Prostate gland (tissue), 2 donors: ENCODE measurements around the gene SV2B. TPM values are rescaled to one million over a fixed set of nuclear protein-coding genes. Genes with fewer than 3 reads are reported as not detected.

Experiments used
- DNase-seq: peaks from one replicate; pipeline ENCODE4 v3.0.0-alpha.2; 2019; ENCODE audit warnings: low spot score
- H3K27ac ChIP-seq, 2 donors: fragments of 200-600 bp; sonication (generic); 2 replicates each; pipeline ENCODE4 v1.5.1; 2017 to 2019
- H3K27me3 ChIP-seq: fragments of 200-600 bp; sonication (generic); replicated peaks from 2 replicates; pipeline ENCODE4 v1.5.1; 2019; ENCODE audit not compliant: insufficient read depth
- H3K36me3 ChIP-seq, 2 donors: fragments of 200-600 bp; sonication (generic); 1 replicate in 1 of 2; 2 replicates in 1 of 2; pipeline versions ENCODE4 v1.5.1 to v1.8.1; 2017 to 2019
- H3K4me1 ChIP-seq: fragments of 200-600 bp; sonication (generic); replicated peaks from 2 replicates; pipeline ENCODE4 v1.5.1; 2019
- H3K4me3 ChIP-seq, 2 donors: fragments of 200-600 bp; sonication (generic); 2 replicates each; pipeline ENCODE4 v1.5.1; 2017 to 2019
- H3K9me3 ChIP-seq: fragments of 200-600 bp; sonication (generic); 2 replicates; pipeline ENCODE4 v1.5.1; 2017
- CTCF ChIP-seq, 4 experiments: fragments of 200-600 bp in 2 of 4; fragments of 450-650 bp in 2 of 4; sonication (generic) in 2 of 4; IDR thresholded peaks; 1 replicate in 3 of 4; 2 replicates in 1 of 4; pipeline ENCODE4 v1.5.1; 2016 to 2019; ENCODE audit warnings: antibody characterized with exemption in 4 of 4, mild to moderate bottlenecking in 2 of 4, moderate library complexity in 2 of 4
- POLR2A ChIP-seq: fragments of 450-650 bp; IDR thresholded peaks from one replicate; pipeline ENCODE4 v1.6.1; 2016; ENCODE audit warnings: antibody characterized with exemption, mild to moderate bottlenecking
- POLR2AphosphoS5 ChIP-seq: sonication (generic); formaldehyde crosslinking; IDR thresholded peaks from one replicate; pipeline ENCODE4 v1.6.1; 2017; ENCODE audit warnings: antibody characterized with exemption
- WGBS: methylation state at CpG from one replicate; pipeline ENCODE4 v1.1.5; 2018; 5-methylcytosine and 5-hydroxymethylcytosine counted together
- intact Hi-C: fragments of 100-400 bp; cut with DNase I; formaldehyde crosslinking; loops from one replicate; pipeline ENCODE4 v1.14.2; 2022
- total RNA-seq, 2 donors: library from RNA; depleted of rRNA; stranded (reverse); fragments of >200 nt; gene quantifications; one replicate each; pipeline ENCODE4 v1.1.0, GENCODE V29; 2016

SV2B gene
- total RNA-seq, 2 donors from 2014 or later, result 2.3 to 5.4 TPM

- intact Hi-C loops, result no loop called here
- Histone ChIP-seq H3K4me3 (no peak overlapping the region), H3K4me1 (no peaks in the 10 kb centered on the region), H3K36me3 (no peaks in the 10 kb centered on the region), H3K9me3 (no peaks in the 10 kb centered on the region), H3K27ac (no peak overlapping the region), H3K27me3 (no peaks in the 10 kb centered on the region)
- WGBS, result 92% methylated on average over 6 of the region's 6 CpGs
- no peak for DNase-seq
- TF ChIP-seq CTCF (IDR thresholded peaks at IDR 0.05) (no peak), POLR2A (no peak), POLR2AphosphoS5 (no peak)
Observed at GRCh38 chr15:91156175-91156726, 56.2 kb downstream of the SV2B start.

DNA sequence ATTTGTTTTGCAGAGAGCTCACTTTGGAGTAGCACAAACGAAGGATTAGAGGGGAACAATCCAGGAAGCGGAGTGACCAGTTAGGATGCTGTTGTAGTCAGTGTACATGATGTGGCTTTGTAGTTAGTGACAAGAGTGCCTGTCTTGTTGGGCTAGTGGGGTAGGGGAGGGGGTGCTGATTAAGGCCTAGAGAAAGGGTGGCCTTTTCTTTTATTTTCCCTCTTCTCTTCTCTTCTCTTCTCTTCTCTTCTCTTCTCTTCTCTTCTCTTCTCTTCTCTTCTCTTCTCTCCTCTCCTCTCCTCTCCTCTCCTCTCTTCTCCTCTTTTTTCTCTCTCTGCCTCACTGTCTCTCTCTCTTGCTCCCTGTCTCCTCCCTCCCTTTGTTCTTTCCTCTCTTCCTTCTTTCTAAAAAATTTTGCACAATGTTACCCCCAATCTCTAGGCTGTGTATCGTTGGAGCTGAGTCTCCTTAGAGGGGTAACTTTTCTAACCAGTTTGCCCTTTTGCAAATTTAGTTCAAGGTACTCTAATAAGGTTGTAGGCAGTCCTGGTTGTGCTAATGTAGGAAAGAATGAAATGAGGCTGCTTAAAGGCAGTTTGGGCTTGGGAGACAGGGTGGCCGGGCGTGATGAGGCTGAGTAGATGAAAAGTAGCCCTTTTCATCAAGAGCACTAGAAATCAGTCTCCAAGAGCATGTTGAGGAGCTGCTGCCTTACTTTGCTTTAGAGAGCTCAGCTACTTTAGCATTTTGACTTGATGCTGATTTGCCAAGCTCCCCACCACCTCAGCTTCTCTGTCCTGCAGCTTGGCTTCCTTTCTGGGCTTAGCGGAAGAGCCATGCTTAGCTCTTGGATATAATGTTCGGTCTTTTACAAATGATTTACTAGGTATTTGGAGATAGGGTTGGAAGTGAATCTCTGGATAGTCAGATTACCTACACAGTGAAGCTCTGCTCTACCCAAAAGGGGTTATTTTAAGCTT is 58.6 kb downstream of the SV2B start:
- no peak for DNase-seq
- WGBS, result 80% methylated on average over 7 of the region's 7 CpGs
- Histone ChIP-seq H3K4me1 (no peaks in the 10 kb centered on the region), H3K27ac (no peak overlapping the region), H3K4me3 (no peak overlapping the region), H3K9me3 (no peaks in the 10 kb centered on the region), H3K36me3 (no peaks in the 10 kb centered on the region), H3K27me3 (no peaks in the 10 kb centered on the region)
- intact Hi-C loops, result no loop called here
- TF ChIP-seq POLR2A, result no peak
- no peak for TF ChIP-seq POLR2AphosphoS5
- no peak for TF ChIP-seq CTCF (IDR thresholded peaks at IDR 0.05)

DNA sequence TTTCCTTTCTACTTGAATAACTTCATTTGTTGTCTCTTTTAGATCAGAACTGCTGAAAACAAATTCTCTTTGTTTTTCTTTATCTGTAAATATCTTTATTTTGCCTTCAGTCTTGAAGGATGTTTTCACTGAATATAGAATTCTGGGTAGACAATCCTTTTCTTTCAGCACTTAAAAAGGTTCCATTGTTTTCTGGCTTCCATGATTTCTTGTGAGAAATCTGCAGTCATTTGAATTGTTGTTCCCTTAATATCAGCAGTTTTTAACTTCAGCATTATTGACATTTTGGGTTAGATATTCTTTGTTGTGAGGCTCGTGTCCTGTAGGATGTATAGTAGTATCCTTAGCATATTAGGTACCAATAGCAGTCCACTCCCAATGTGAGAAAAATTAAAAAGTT is 65.8 kb downstream of the SV2B start:
- intact Hi-C loops, result no loop called here
- H3K27ac ChIP-seq, result no peak overlapping the region
- 94% methylated on average over 1 of the region's 1 CpG for WGBS
- TF ChIP-seq POLR2A (no peak), CTCF (IDR thresholded peaks at IDR 0.05) (no peak), POLR2AphosphoS5 (no peak)
- no peaks in the 10 kb centered on the region for H3K36me3 ChIP-seq
- DNase-seq, result no peak
- no peaks in the 10 kb centered on the region for H3K4me1 ChIP-seq
- H3K27me3 ChIP-seq, result no peaks in the 10 kb centered on the region
- no peaks in the 10 kb centered on the region for H3K9me3 ChIP-seq
- H3K4me3 ChIP-seq, result no peak overlapping the region

DNA sequence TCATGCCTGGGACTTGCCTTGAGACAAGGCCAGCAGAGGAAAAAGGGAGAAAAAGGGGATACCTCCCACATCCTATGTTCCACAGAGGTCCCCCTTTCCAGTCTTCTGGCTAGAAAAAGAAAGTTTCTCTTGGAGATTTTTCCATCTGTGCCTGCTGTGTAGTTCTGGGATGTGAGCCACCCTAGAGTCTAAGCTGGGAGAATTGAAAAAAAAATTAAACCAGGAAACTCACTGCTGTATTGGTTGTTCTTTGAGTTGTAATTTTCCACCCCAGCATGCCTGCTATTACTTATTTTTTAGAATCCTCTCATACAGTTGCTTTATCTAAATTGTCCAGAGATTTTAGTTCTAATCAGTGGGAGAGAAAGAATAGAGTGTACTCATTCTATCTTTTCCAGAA is 68.4 kb downstream of the SV2B start:
- intact Hi-C loops, result no loop called here
- TF ChIP-seq POLR2A (no peak), CTCF (IDR thresholded peaks at IDR 0.05) (no peak), POLR2AphosphoS5 (no peak)
- H3K36me3 ChIP-seq, result no peaks in the 10 kb centered on the region

More for the DNA sequence above, 68.4 kb downstream of the SV2B start:
- no peaks in the 10 kb centered on the region for H3K4me1 ChIP-seq
- DNase-seq, result no peak
- no peak overlapping the region for H3K27ac ChIP-seq
- H3K4me3 ChIP-seq, result no peak overlapping the region
- H3K27me3 ChIP-seq, result no peaks in the 10 kb centered on the region
- no peaks in the 10 kb centered on the region for H3K9me3 ChIP-seq
